ENCODE measurements around the gene FAM120AOS.

Gene FAM120AOS

GRCh38 chr9:93477397-93477796 is 24.0 kb upstream of the FAM120AOS start:
- H3K4me3 ChIP-seq (ENCODE audit: low read depth, low read length): no peak overlapping the region
- TF ChIP-seq CTCF (IDR thresholded peaks at IDR 0.05; ENCODE audit: low read depth, low read length, missing control alignments): no peak
- DNase-seq (ENCODE audit: low read depth): no peak

GRCh38 chr9:93476924-93477323 is 23.5 kb upstream of the FAM120AOS start:
- TF ChIP-seq CTCF (IDR thresholded peaks at IDR 0.05; ENCODE audit: low read depth, low read length, missing control alignments): no peak
- H3K4me3 ChIP-seq (ENCODE audit: low read depth, low read length): no peak overlapping the region
- no peak for DNase-seq (ENCODE audit: low read depth)

- no peak overlapping the region for H3K4me3 ChIP-seq (ENCODE audit: low read depth, low read length)
- no peak for TF ChIP-seq CTCF (IDR thresholded peaks at IDR 0.05; ENCODE audit: low read depth, low read length, missing control alignments)
- DNase-seq (ENCODE audit: low read depth): no peak
Observed at GRCh38 chr9:93475856-93476255, 22.5 kb upstream of the FAM120AOS start.

GRCh38 chr9:93475108-93475507 is 21.7 kb upstream of the FAM120AOS start:
- DNase-seq (ENCODE audit: low read depth): no peak
- H3K4me3 ChIP-seq (ENCODE audit: low read depth, low read length): no peak overlapping the region
- TF ChIP-seq CTCF (IDR thresholded peaks at IDR 0.05; ENCODE audit: low read depth, low read length, missing control alignments): no peak

GRCh38 chr9:93473411-93473810 is 20.0 kb upstream of the FAM120AOS start:
- DNase-seq (ENCODE audit: low read depth): no peak
- no peak for TF ChIP-seq CTCF (IDR thresholded peaks at IDR 0.05; ENCODE audit: low read depth, low read length, missing control alignments)
- H3K4me3 ChIP-seq (ENCODE audit: low read depth, low read length): no peak overlapping the region

GRCh38 chr9:93471124-93471523 is 17.7 kb upstream of the FAM120AOS start:
- no peak overlapping the region for H3K4me3 ChIP-seq (ENCODE audit: low read depth, low read length)
- no peak for TF ChIP-seq CTCF (IDR thresholded peaks at IDR 0.05; ENCODE audit: low read depth, low read length, missing control alignments)
- no peak for DNase-seq (ENCODE audit: low read depth)

GRCh38 chr9:93470391-93470790 is 17.0 kb upstream of the FAM120AOS start:
- no peak overlapping the region for H3K4me3 ChIP-seq (ENCODE audit: low read depth, low read length)
- DNase-seq (ENCODE audit: low read depth): no peak
- no peak for TF ChIP-seq CTCF (IDR thresholded peaks at IDR 0.05; ENCODE audit: low read depth, low read length, missing control alignments)

Measured in GM12864 (cell line).